HG03575 (cell line): ENCODE data around the gene TMPRSS11F.
"Not testable (repeated sequence)": the region's sequence is repeated elsewhere in the genome, so short reads cannot be mapped to it uniquely, and the experiment has no call there.

Experiments
- ATAC-seq: cut with Tn5 transposase; IDR thresholded peaks from one replicate; pipeline ENCODE4 v1.9.1; 2021; ENCODE audit not compliant: unreplicated experiment, insufficient number of reproducible peaks, low FRiP score; ENCODE audit errors: extremely low read depth

TMPRSS11F gene

DNA sequence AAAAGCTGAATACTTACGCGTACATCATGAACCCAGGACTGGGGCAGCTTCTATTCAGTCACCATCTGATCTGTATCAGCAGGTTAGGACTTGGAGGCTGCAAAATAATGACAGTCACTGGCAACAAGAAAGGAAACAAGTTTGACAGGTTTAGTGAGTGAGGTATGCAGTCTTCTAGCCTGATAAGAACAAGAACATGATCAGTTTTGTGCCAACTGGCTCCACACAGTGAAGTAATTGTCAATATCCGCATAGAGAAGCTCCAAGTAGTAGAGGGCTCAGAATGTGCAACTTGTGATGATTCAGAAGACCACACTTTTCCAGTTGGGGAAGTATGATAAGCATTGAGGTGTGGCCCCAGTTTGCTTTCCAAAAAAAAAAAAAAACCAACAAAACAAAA lies at the start of gene TMPRSS11F:
TSS of gene TMPRSS11F (minus strand) at position 77 of the 400 bp plus-strand sequence. CDS start at position 28, 49 bp downstream.
- no peak for ATAC-seq

DNA sequence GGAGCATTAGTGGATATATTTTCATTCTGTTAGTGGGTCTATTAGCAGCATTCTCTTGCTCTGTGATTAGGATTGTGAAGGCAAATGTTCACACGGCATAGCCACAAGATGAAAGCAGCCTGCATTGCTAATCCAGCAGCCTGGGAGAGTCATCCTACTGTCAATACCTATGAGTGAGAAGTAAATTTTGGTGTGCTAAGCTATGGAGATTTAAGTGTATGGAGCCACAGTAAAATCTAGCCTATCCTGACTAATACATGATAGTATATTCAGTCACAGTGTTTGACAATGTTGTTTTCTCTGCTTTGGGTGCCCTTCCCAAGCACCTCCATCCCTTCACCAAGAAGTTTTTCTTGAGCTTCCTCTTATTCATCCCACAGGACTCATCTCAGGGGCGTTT lies 47.2 kb upstream of the TMPRSS11F start:
- ATAC-seq: no peak

DNA sequence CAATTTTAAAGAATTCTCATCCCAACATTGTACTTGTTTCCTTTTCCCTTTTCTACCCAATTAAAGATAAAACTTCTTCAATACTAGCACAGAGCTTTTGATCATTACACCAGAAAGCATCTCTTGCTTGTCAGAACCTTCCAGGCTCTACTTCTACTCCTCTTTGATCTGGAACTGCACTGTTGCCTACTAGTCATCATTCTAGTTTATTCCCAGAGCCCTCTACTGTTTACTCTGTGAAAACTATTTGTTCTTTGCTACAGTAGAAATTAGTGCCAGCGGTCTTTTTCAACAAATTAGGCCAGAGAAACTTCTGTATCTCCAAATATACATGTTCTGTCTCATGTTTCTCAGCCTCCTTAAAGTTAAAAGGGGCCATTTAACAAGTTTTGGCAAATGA lies 46.8 kb upstream of the TMPRSS11F start:
- no peak for ATAC-seq

DNA sequence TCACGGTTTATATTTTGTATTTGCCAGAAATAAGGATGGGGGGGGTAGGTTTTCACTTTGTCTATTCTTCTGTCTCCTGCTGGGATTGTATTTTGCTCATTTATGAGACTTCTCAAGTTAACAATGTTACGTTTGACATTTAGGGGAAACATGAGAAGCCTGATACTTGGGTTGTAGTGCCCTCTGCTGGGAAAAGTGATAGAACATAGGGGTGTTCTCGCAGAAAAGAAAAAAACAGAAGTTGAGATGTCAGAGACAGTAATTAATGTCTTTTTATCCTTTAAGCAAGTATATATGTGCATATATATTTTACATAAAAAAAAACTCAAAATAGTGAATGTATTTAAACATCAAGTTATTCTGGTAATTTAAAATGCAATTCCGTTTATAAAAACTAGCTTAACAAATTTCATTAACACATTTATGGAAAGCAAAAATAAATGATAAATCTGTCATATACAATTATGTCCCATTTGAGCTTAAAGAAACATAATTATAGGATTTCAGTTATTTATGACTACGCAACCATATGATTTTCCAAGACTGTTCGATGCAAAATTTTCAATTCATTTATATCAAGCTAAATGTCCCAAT lies 46.0 kb upstream of the TMPRSS11F start:
- ATAC-seq: no peak

DNA sequence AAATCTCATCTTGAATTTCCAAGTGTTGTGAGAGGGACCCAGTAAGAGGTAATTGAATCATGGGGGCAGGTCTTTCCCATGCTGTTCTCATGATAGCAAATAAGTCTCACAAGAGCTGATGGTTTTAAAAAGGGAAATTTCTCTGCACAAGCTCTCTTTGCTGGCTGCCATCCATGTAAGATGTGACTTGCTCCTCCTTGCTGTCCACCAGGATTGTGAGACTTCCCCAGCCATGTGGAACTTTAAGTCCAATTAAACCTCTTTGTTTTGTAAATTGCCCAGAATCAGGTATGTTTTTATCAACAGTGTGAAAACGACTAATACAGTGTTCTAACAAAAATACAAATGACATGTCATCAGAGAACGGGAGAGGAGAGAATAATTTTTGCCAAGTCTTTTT lies 44.7 kb upstream of the TMPRSS11F start:
- ATAC-seq: not testable (repeated sequence)

DNA sequence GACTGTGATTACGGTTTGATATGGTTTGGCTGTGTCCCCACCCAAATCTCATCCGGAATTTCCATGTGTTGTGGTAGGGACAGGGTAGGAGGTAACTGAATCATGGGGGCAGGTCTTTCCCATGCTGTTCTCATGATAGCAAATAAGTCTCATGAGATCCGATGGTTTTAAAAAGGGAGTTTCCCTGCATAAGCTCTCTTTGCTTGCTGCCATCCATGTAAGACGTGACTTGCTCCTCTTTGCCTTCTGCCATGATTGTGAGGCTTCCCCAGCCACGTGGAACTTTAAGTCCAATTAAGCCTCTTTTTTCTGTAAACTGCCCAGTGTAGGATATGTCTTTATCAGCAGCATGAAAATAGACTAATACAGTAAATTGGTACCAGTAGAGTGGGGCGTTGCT lies 42.5 kb upstream of the TMPRSS11F start:
- ATAC-seq: not testable (repeated sequence)

DNA sequence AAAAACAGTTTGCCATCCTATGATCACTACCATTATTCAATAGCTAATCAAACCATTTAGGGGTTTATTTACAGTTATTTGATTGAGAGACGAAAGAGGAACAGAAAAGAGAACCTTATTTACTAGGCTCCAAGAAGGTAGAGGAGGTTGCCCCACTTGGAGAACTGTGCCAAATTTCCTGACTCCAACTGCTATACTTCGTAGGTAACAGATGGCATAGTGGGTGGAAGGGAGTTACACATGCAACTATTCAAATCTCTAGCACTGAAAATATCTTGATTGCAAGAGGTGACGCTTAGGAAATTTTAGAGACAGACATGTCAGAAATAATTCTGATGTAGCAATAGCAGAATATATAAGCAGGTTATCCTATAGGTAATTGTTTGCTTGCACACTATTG lies 38.0 kb upstream of the TMPRSS11F start:
- no peak for ATAC-seq

DNA sequence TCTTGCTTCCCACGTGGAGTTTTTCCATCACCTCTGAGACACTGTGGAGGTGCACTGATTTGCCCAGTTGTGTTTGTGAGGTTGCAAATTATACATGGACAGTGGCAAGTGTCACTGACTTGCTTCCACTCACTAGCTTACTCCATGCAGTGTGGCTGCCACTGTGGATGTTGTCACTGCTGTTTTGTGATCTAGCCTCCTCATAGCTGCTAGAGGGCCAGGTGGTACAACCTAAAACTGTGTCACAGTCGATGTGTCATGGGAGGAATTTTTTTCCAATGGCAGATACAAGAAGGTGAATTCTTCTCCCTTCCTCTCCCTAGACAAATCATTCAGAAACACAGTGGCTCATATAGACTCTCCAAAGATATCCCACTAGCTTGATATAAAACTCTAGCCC lies 37.5 kb upstream of the TMPRSS11F start:
- ATAC-seq: no peak

DNA sequence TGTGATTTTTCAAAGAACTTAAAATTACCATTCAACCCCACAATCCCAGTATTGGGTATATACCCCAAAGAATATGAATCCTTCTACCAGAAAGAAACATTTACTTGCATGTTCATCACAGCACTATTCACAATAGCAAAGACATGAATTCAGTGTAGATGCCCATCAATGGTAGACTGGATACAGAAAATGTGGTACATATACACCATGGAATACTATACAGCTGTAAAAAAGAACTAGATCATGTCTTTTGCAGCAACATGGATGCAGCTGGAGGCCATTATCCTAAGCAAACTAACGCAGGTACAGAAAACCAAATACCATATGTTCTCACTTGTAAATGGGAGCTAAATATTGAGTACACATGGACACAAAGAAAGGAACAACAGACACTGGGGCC lies 34.1 kb upstream of the TMPRSS11F start:
- no peak for ATAC-seq

DNA sequence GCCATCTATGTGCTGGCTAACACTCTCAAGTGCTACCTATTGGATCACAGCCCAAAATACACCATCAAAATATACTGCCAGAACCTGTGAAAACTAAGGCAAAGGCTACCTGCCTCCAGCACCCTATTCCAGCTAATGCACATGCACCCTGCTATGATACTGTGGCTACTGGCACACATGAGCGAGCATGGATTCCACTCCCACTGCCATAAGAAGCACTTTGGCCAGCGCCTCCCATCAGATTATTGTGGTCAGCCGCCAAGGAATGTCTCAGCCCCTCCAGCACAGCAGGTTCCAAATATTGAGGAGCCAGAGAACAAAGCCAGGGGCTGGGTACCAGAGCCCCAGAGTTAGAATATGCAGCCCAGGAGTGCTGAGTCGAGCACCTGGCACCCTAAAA lies 32.5 kb upstream of the TMPRSS11F start:
- ATAC-seq: no peak

DNA sequence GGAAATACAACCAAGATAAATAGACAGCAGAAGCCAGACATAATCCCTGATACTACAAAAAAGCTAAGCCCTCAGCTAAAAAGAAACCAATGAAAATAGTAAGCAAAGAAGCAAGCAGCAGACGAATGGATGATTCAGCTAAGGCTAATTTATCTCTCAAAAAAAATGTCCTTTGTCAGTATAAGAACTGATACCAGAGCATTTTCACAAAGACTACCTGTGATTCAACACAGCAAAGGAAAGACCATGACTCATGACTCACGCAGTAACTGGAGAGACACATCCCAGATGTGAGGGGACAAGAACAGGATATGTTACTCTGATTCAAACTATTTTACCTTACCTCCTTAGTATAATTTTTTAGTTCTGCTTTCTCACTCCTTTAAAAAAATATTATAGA lies 22.7 kb upstream of the TMPRSS11F start:
- ATAC-seq: no peak

DNA sequence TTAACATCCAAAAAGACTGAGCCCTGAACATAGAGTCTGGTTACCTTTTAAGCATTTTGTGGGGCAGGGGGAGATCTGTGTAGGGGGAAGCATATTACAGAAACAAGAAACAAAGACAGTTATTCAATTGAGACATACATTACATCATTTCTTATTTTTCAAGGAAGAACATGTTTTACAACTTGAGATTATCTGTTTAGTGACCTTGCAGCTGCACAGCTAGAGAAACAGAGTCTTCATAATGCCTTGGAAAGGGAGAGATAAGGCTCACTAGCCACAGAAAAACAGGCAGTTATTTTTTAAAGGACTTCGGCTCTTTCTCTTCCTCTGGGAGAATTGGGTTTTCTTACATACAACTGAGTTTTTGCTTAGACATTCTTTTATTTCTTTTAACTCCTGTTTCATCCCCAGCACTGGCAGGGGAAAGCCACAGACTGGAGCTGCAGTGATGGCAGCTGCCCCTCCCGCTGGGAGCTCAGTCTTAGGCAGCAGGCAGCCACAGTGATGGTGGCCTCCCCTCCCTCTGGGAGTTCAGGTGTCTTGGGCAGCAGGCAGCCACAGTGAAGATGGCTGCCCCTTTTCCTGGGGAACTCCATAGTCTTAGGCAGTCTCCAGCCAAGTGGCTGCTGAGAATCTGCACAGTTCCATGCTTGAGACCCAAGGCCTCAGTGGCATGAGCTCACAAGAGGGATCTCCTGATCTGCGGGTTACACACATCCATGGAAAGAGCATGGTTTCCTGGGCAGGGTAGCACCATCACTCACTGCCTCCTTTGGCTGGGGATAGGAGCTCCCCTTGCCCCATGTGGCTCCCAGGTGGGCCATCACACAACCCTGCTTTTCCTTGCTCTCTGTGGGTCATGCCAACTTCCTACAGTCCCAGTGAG lies 19.4 kb upstream of the TMPRSS11F start:
- no peak for ATAC-seq

DNA sequence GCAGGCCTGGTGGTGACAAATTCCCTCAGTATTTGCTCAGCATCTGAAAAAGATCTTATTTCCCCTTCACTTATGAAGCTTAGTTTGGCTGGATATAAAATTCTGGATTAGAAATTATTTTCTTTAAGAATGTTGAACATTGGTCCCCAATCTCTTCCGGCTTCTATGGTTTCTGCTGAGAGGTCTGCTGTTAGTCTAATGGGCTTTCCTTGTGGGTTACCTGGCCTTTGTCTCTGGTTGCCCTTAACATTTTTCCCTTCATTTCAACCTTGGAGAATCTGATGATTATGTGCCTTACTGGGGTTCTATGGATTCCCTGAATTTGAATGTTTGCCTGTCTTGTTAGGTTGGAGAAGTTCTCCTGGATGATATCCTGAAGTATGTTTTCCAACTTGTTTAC lies 17.4 kb upstream of the TMPRSS11F start:
- ATAC-seq: no peak

DNA sequence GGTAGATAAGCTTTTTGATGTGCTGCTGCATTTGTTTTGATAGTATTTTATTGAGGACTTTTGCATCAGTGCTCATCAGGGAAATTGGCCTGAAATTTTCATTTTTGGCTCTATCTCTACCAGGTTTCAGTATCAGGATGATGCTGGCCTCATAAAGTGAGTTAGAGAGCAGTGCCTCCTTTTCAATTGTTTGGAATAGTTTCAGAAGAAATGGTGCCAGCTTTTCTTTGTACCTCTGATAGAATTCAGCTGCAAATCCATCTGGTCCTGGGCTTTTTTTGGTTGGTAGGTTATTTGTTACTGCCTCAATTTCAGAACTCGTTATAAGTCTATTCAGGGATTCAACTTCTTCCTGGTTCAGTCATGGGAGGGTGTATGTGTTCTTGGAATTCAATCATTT lies 15.6 kb upstream of the TMPRSS11F start:
- ATAC-seq: no peak

DNA sequence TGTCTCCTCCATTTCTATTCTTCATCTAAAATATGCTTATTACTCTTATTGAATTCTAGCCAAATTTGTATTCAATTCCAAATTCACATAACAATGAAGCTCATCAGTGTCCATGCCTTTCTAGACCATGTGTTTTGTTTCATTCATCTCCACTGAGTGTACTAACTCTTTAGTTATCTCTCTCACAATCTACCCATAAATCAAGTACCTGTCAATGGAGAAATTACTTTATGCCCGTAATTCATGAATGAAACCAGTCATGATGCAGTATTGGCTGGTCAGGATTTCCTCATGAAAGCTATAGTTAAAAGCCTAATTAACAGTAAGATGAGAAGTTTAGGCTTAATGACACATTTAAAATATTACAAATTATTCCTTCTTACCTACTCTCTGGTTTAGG lies 12.2 kb upstream of the TMPRSS11F start:
- no peak for ATAC-seq

DNA sequence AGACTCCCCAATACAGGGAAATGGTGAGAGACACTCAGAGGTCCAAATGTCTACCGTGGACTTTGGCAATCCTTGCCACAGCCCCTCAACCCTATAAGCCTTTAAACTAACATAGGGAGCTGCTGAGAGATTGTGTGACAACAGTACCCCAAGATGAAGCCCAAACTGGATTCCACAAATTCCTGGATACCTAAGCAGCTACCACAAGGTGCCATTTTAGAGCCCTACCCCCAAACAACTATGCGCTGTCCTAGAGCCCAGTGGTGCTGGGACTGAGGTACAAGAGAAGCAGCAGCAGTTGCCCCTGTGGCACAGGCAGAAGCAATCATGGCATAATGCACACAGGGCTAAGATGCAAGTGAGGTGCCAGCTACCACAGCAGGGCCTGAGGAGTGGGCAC lies 2.7 kb upstream of the TMPRSS11F start:
- no peak for ATAC-seq

DNA sequence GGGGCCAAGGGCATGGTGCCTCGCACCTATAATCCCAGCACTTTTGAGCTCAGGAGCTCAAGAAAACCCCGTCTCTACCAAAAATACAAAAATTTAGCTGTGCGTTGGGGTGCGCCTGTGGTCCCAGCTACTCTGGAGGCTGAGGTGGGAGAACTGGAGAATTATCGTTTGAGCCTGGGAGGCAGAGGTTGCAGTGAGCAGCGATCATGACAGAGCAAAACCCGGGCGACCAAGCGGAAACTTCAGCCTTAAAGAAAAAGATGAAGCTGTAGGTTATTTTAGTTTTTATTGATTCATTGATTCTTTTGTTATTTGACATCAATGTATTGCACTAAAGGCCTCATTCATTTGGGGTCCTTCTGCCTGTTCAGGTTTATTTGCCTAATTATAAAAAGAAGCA lies 5.4 kb downstream of the TMPRSS11F start:
- ATAC-seq: no peak

DNA sequence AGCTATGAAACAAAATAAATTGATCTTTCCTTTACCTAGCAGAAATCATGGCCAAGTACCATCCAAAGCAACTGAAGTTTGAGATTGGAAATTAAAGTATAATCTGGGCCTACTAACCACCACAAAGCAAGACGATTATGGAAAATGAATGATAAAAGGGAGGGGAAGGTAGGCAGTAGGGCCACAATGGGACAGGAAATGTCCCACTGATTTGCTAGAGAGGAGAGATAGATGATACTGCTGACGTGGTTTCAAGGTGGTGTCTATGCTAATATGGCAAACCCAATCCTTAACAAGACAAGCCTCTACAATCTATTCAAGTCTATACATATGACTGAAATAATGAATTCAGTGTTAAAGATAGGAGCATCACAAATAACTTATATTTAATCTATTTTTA lies 6.1 kb downstream of the TMPRSS11F start:
- ATAC-seq: no peak

DNA sequence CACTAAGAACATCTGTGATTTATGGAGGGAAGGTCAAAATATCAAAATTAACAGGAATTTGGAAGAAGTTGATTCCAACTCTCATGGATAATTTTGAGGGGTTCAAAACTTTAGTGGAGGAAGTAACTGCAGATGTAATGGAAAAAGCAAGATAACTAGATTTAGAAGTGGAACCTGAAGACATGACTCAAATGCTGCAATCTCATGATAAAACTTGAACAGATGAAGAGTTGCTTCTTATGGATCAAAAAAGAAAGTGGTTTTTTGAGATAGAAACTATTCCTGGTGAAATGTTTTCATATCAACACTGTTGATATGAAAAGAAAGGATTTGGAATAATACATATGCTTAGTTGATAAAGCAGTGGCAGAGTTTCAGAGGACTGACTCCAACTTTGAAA lies 9.7 kb downstream of the TMPRSS11F start:
- ATAC-seq: no peak

DNA sequence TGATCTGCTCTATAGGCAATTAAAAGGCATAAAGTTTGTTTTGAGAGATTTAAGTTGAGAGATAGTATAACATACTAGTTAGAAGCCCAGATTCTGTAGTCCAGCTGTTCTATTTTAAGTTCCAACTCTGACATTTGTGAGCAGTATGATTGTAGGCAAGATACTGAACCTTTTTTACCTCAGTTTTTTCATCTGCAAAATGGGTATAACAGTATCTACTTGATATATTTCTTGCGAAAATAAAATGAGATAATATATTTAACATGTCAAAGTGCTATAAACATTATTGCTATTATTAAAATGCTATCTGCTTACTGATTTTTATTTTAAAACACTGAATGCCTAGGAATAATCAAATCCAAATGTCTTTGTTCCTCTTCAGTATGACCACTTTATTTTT lies 19.2 kb downstream of the TMPRSS11F start:
- ATAC-seq: no peak

DNA sequence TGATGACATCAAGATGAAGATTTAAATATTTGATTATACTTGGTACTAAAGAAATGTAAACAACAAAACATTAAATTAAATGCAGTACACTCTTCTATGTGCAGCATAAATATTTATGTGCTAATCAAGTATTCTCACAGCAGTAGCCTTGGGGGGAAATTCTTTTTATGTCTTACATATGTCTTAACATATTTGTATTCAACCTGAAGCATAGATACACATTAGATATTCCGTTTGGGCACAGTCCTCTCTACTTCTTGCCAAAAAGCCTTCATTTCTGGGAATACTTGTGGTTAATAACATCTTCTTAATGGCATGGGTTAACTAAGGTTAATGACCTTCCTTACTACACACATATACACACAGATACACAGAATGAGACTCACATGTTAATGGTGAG lies 19.8 kb downstream of the TMPRSS11F start:
- no peak for ATAC-seq
